Epithelial cell of esophagus (primary cell): ENCODE results near the gene BLOC1S6.

ENCODE experiments used
- DNase-seq: peaks from one replicate; pipeline ENCODE4 v3.0.0; 2010; ENCODE audit warnings: low read depth
- H3K4me3 ChIP-seq: 2 replicates; pipeline ENCODE4 v1.5.1; 2011; ENCODE audit warnings: mild to moderate bottlenecking, low read length, control low read depth
- CTCF ChIP-seq: IDR thresholded peaks from 2 replicates; pipeline ENCODE4 v1.5.1; 2011; ENCODE audit warnings: low read depth, mild to moderate bottlenecking, low read length, control low read depth, inconsistent platforms; ENCODE audit not compliant: insufficient read depth; ENCODE audit errors: missing control alignments

BLOC1S6 gene

DNA sequence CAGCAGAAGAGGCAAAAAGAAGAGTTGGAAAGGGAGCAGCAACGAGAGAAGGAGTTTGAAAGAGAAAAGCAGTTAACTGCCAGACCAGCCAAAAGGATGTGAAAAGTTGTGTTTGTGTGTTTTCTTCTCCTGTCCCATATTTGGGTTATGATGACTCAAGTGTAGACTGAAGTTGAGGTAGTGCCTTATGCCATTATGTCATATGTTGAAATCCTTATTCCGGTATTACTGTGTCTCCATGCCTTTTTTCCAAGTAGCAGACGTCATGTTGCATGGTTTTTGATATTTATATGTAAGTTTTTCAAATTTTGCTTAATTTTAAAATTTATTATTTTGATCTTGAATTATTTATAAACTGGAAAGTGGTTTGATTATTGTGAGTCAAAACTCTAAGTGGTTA, 19.2 kb downstream of the BLOC1S6 start:
- no peak for TF ChIP-seq CTCF
- H3K4me3 ChIP-seq: no peak overlapping the region
- DNase-seq: no peak

GRCh38 chr15:45606841-45607240, 19.7 kb downstream of the BLOC1S6 start:
- no peak for DNase-seq
- no peak overlapping the region for H3K4me3 ChIP-seq
- no peak for TF ChIP-seq CTCF

- no peak for TF ChIP-seq CTCF
- peak; percentile 27 for DNase-seq
- no peak overlapping the region for H3K4me3 ChIP-seq
Measured at GRCh38 chr15:45611305-45611704, 24.1 kb downstream of the BLOC1S6 start.

- DNase-seq: peak; percentile 45
- TF ChIP-seq CTCF: no peak
- no peak overlapping the region for H3K4me3 ChIP-seq
Measured at GRCh38 chr15:45612790-45613415, 25.7 kb downstream of the BLOC1S6 start.

GRCh38 chr15:45616901-45617323, 29.7 kb downstream of the BLOC1S6 start:
- peak; percentile 87 for DNase-seq
- TF ChIP-seq CTCF: no peak
- H3K4me3 ChIP-seq: no peak overlapping the region

DNA sequence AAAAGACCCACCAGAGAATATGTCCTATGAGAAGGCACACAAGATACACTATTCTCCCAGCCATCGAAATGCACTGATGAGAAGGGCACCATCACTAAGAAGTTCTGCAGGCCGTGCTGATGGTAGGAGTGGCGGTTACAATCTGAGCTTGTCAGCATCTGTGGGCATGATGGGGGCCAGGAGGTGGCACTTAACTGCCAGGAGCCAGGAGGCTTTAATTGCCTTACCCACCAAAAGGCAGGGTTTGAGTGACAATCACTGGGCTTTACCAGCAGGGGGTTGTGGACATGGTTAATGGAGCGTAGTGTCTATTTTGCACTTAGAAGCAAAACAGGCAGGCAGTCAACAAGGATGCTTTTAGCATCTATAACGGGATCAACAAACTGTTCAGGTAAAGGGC, 31.6 kb downstream of the BLOC1S6 start:
- H3K4me3 ChIP-seq: no peak overlapping the region
- TF ChIP-seq CTCF: no peak
- DNase-seq: no peak

DNA sequence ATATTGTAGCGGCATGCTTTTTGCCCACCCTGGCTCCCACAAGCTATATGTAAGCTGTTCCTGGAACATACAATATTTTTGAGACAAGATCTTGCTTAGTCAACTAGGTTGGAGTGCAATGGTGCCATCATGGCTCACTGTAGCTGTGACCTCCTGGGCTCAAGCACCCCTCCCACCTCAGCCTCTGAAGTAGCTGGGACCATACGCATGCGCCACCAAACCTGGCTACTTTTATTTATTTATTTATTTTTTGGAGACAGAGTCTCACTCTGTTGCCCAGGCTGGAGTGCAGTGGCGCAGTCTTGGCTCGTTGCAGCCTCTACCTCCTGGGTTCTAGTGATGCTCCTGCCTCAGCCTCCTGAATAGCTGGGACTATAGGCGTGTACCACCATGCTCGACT, 41.0 kb downstream of the BLOC1S6 start:
- no peak for TF ChIP-seq CTCF
- DNase-seq: no peak
- no peak overlapping the region for H3K4me3 ChIP-seq
